CD1c-positive myeloid dendritic cell (primary cell): ENCODE results near the gene RAD51B.
A peak's percentile ranks its signal among the peaks of the same experiment; 100 is the strongest.

Experiments used
- DNase-seq: peaks from one replicate; pipeline ENCODE4 v3.0.0-alpha.2; 2016; ENCODE audit errors: extremely low spot score

The RAD51B gene

GRCh38 chr14:67900231-67900630, 80.7 kb downstream of the RAD51B start:
- DNase-seq: no peak

- no peak for DNase-seq
These were observed 88.6 kb downstream of the RAD51B start for GRCh38 chr14:67908052-67908754.

- no peak for DNase-seq
These were observed 92.0 kb downstream of the RAD51B start for GRCh38 chr14:67911562-67911961.

- no peak for DNase-seq
These were observed 96.9 kb downstream of the RAD51B start for GRCh38 chr14:67916430-67916829.

- no peak for DNase-seq
These were observed 97.4 kb downstream of the RAD51B start for GRCh38 chr14:67917006-67917405.

- no peak for DNase-seq
These were observed 99.3 kb downstream of the RAD51B start for GRCh38 chr14:67918838-67919237.

GRCh38 chr14:67919259-67920032, 99.9 kb downstream of the RAD51B start:
- no peak for DNase-seq

- no peak for DNase-seq
These were observed 107.2 kb downstream of the RAD51B start for GRCh38 chr14:67926821-67927220.

- DNase-seq: no peak
These were observed 107.7 kb downstream of the RAD51B start for GRCh38 chr14:67927244-67927643.

- DNase-seq: no peak
These were observed 108.8 kb downstream of the RAD51B start for GRCh38 chr14:67928375-67928774.

GRCh38 chr14:67932708-67933246, 113.2 kb downstream of the RAD51B start:
- no peak for DNase-seq

GRCh38 chr14:67933266-67933665, 113.7 kb downstream of the RAD51B start:
- no peak for DNase-seq

GRCh38 chr14:67934087-67934486, 114.5 kb downstream of the RAD51B start:
- DNase-seq: peak; percentile 59

GRCh38 chr14:67934862-67935261, 115.3 kb downstream of the RAD51B start:
- DNase-seq: no peak

GRCh38 chr14:67935371-67935770, 115.8 kb downstream of the RAD51B start:
- no peak for DNase-seq

GRCh38 chr14:67938071-67938470, 118.5 kb downstream of the RAD51B start:
- DNase-seq: no peak

- no peak for DNase-seq
These were observed 121.2 kb downstream of the RAD51B start for GRCh38 chr14:67940486-67941455.

GRCh38 chr14:67941456-67942018, 122.0 kb downstream of the RAD51B start:
- DNase-seq: no peak

- no peak for DNase-seq
These were observed 122.6 kb downstream of the RAD51B start for GRCh38 chr14:67942080-67942710.

- peak; percentile 81 for DNase-seq
These were observed 124.4 kb downstream of the RAD51B start for GRCh38 chr14:67943947-67944346.

GRCh38 chr14:67944605-67945004, 125.0 kb downstream of the RAD51B start:
- DNase-seq: no peak
